Esophagus squamous epithelium (tissue), 5 donors: ENCODE data around the gene CARD14. TPM values are rescaled to one million over a fixed set of nuclear protein-coding genes. Genes with fewer than 3 reads are reported as not detected.

Experiments
- DNase-seq: peaks from one replicate; lab custom pipeline; 2025; lab: John Stamatoyannopoulos, UW
- H3K27ac ChIP-seq, 4 donors: fragments of 200-600 bp; sonication (generic); one replicate each; pipeline ENCODE4 v1.5.1; 2016 to 2019; ENCODE audit warnings: mild to moderate bottlenecking in 1 of 4
- H3K27me3 ChIP-seq, 4 donors: fragments of 200-600 bp; sonication (generic); 1 replicate in 3 of 4; 2 replicates in 1 of 4; pipeline versions ENCODE4 v1.5.1 to v1.6.0; 2017 to 2021; ENCODE audit warnings: antibody characterized with exemption in 1 of 4
- H3K36me3 ChIP-seq, 3 donors: fragments of 200-600 bp; sonication (generic); one replicate each; pipeline ENCODE4 v1.5.1; 2016 to 2019
- H3K4me1 ChIP-seq, 3 donors: fragments of 200-600 bp; sonication (generic); one replicate each; pipeline ENCODE4 v1.5.1; 2017 to 2019
- H3K4me3 ChIP-seq, 4 donors: fragments of 200-600 bp; sonication (generic); 1 replicate in 3 of 4; 2 replicates in 1 of 4; pipeline ENCODE4 v1.5.1; 2016 to 2019; ENCODE audit warnings: mild to moderate bottlenecking in 2 of 4, moderate library complexity in 1 of 4
- H3K9me3 ChIP-seq, 3 donors: fragments of 200-600 bp; sonication (generic); one replicate each; pipeline ENCODE4 v1.5.1; 2016 to 2019
- CTCF ChIP-seq, 6 experiments: fragments of 450-650 bp in 4 of 6; fragments of 200-600 bp in 2 of 6; sonication (generic) in 2 of 6; IDR thresholded peaks; one replicate each; pipeline ENCODE4 v1.5.1; 2016 to 2019; ENCODE audit warnings: antibody characterized with exemption in 6 of 6, mild to moderate bottlenecking in 4 of 6, moderate library complexity in 4 of 6
- POLR2A ChIP-seq, 4 donors: fragments of 450-650 bp; IDR thresholded peaks; one replicate each; pipeline ENCODE4 v1.6.1; 2017; ENCODE audit warnings: antibody characterized with exemption in 4 of 4, mild to moderate bottlenecking in 4 of 4, moderate library complexity in 3 of 4
- WGBS, 2 donors: methylation state at CpG; one replicate each; pipeline ENCODE4 v1.1.5; 2018; 5-methylcytosine and 5-hydroxymethylcytosine counted together
- intact Hi-C: fragments of 100-400 bp; cut with DNase I; formaldehyde crosslinking; loops from one replicate; pipeline ENCODE4 v1.15.0; 2022
- total RNA-seq, 4 donors: library from RNA; depleted of rRNA; stranded (reverse); fragments of >200 nt; gene quantifications; one replicate each; pipeline ENCODE4 v1.1.0, GENCODE V29; 2016
- donor health status: DM: yes; HTN: yes; CAD: no.

The CARD14 gene
- total RNA-seq, 4 donors from 2014 or later, result 13.0 to 54.3 (median 27.6) TPM

GRCh38 chr17:80245566-80246265, 75.9 kb downstream of the CARD14 start:
- H3K36me3 ChIP-seq, result peaks cover 0 to 90% (median 8%) of the 10 kb centered on the region in 3 donors
- WGBS, 2 donors, result 93 to 95% methylated on average over 8 to 12 of the region's 27 CpGs
- intact Hi-C loops, result no loop called here
- no peak for DNase-seq
- no peaks in the 10 kb centered on the region for H3K27me3 ChIP-seq
- H3K9me3 ChIP-seq, result no peaks in the 10 kb centered on the region
- TF ChIP-seq POLR2A (IDR thresholded peaks at IDR 0.05), result no peak
- TF ChIP-seq CTCF (IDR thresholded peaks at IDR 0.05), result no peak
- H3K27ac ChIP-seq, result no peak overlapping the region
- H3K4me1 ChIP-seq, result no peaks in the 10 kb centered on the region
- H3K4me3 ChIP-seq, result no peak overlapping the region

- intact Hi-C loops, result no loop called here
- H3K27ac ChIP-seq, result no peak overlapping the region
- H3K9me3 ChIP-seq, result no peaks in the 10 kb centered on the region
- no peaks in the 10 kb centered on the region for H3K4me1 ChIP-seq
- TF ChIP-seq CTCF (IDR thresholded peaks at IDR 0.05) (no peak), POLR2A (IDR thresholded peaks at IDR 0.05) (no peak)
- DNase-seq, result no peak
- H3K36me3 ChIP-seq, result peaks cover 0 to 90% (median 8%) of the 10 kb centered on the region in 3 donors
- H3K4me3 ChIP-seq, result no peak overlapping the region
- no peaks in the 10 kb centered on the region for H3K27me3 ChIP-seq
- WGBS, 2 donors, result 92% methylated on average over 13 of the region's 19 CpGs
Measured at GRCh38 chr17:80246266-80246681, 76.4 kb downstream of the CARD14 start.

- intact Hi-C loops, result no loop called here
- Histone ChIP-seq H3K36me3 (peaks cover 0 to 89% (median 8%) of the 10 kb centered on the region in 3 donors), H3K27ac (no peak overlapping the region), H3K9me3 (no peaks in the 10 kb centered on the region), H3K4me1 (no peaks in the 10 kb centered on the region), H3K27me3 (no peaks in the 10 kb centered on the region), H3K4me3 (no peak overlapping the region)
- no peak for DNase-seq
- TF ChIP-seq CTCF (IDR thresholded peaks at IDR 0.05) (no peak), POLR2A (IDR thresholded peaks at IDR 0.05) (no peak)
- 76 to 91% methylated on average over 8 of the region's 8 CpGs for whole genome bisulfite sequencing, 2 donors
Measured at GRCh38 chr17:80246726-80247125, 76.9 kb downstream of the CARD14 start.

GRCh38 chr17:80247561-80247960, 77.7 kb downstream of the CARD14 start:
- Histone ChIP-seq H3K4me3 (no peak overlapping the region), H3K36me3 (peaks cover 0 to 87% (median 8%) of the 10 kb centered on the region in 3 donors), H3K4me1 (no peaks in the 10 kb centered on the region), H3K9me3 (no peaks in the 10 kb centered on the region), H3K27me3 (no peaks in the 10 kb centered on the region), H3K27ac (no peak overlapping the region)
- intact Hi-C loops, result no loop called here
- no peak for DNase-seq
- TF ChIP-seq POLR2A (IDR thresholded peaks at IDR 0.05), result no peak
- 73 to 88% methylated on average over 7 to 10 of the region's 17 CpGs for WGBS, 2 donors

- DNase-seq, result no peak
- Histone ChIP-seq H3K9me3 (no peaks in the 10 kb centered on the region), H3K27ac (no peak overlapping the region), H3K36me3 (peaks cover 0 to 80% (median 8%) of the 10 kb centered on the region in 3 donors), H3K4me3 (no peak overlapping the region), H3K27me3 (no peaks in the 10 kb centered on the region), H3K4me1 (peaks cover 0 to 6% (median 0%) of the 10 kb centered on the region in 3 donors)
- TF ChIP-seq POLR2A (IDR thresholded peaks at IDR 0.05) (no peak), CTCF (IDR thresholded peaks at IDR 0.05) (no peak)
- WGBS, 2 donors, result 90% methylated on average over 2 of the region's 23 CpGs; no CpG with 5 or more reads in 1 of the 2 donors
- intact Hi-C loops, result no loop called here
Measured at GRCh38 chr17:80248001-80248893, 78.4 kb downstream of the CARD14 start.
